ENCODE data around the gene NACAD.

The NACAD gene

DNA sequence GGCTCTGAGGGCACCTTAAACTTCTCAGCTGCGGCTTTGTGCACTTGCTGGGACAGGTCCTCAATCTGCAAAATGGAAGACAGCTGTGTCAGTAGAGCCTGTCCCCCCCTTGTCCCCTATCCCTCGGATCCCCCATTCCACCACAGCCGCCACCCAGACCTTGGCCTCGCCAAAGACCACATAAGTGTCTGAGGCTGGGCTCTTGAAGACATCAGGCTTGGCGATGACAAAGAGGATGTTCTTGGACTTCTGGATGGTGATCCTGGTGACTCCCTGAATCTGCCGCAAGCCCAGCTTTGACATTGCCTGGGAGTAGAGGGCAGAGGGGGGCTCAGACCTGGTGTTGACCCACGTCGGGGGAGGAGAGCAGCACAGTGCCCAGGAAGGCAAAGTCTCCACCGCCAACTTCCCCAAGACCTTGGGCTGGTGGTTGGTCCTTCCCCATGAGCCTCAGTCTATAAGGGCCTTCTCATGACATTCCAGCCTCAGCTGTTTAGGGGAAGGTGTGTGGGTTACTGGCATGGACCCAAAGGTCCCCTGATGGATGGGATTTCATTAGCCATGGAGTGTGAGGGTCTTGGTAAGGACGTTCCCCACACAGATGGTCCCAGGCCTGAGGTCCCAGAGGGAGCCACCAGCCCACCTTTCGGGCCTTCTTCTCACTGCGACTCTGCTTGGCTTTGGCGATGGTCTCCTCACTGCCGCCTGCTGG is 7.7 kb downstream of the NACAD start:
- Histone ChIP-seq H4K20me1 (ENCODE audit: control insufficient read depth, insufficient read depth, low read depth, low read length) (0 out of 2 replicates have a peak, but pooled peaks cover 3% of the 10 kb centered on the region), H3K4me1 (ENCODE audit: control insufficient read depth, low read length) (no peaks in the 10 kb centered on the region), H3K4me3 (ENCODE audit: low read length) (no peak overlapping the region), H3F3A (ENCODE audit: control insufficient read depth, insufficient read depth) (no peaks in the 10 kb centered on the region), H3K79me2 (ENCODE audit: control insufficient read depth, low read length) (no peaks in the 10 kb centered on the region), H3K27ac (ENCODE audit: low read depth, low read length) (no peak overlapping the region), H3K36me3 (ENCODE audit: control insufficient read depth, low read length) (peaks cover 13% of the 10 kb centered on the region), H3K4me2 (ENCODE audit: low read length) (no peak overlapping the region), H3K9me2 (replicated peaks; ENCODE audit: control insufficient read depth, low read length) (no peaks in the 10 kb centered on the region), H3K27me3 (ENCODE audit: control insufficient read depth, low read length) (no peaks in the 10 kb centered on the region), H3K9me3 (ENCODE audit: control insufficient read depth, insufficient read depth, low read length) (no peaks in the 10 kb centered on the region)
- TF ChIP-seq EZH2phosphoT487 (IDR thresholded peaks at IDR 0.05; ENCODE audit: borderline replicate concordance, low read length): no peak
- TF ChIP-seq, protein P1, sequence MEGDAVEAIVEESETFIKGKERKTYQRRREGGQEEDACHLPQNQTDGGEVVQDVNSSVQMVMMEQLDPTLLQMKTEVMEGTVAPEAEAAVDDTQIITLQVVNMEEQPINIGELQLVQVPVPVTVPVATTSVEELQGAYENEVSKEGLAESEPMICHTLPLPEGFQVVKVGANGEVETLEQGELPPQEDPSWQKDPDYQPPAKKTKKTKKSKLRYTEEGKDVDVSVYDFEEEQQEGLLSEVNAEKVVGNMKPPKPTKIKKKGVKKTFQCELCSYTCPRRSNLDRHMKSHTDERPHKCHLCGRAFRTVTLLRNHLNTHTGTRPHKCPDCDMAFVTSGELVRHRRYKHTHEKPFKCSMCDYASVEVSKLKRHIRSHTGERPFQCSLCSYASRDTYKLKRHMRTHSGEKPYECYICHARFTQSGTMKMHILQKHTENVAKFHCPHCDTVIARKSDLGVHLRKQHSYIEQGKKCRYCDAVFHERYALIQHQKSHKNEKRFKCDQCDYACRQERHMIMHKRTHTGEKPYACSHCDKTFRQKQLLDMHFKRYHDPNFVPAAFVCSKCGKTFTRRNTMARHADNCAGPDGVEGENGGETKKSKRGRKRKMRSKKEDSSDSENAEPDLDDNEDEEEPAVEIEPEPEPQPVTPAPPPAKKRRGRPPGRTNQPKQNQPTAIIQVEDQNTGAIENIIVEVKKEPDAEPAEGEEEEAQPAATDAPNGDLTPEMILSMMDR (IDR thresholded peaks at IDR 0.05; ENCODE audit: low read depth, low read length, poor library complexity, severe bottlenecking): no peak

DNA sequence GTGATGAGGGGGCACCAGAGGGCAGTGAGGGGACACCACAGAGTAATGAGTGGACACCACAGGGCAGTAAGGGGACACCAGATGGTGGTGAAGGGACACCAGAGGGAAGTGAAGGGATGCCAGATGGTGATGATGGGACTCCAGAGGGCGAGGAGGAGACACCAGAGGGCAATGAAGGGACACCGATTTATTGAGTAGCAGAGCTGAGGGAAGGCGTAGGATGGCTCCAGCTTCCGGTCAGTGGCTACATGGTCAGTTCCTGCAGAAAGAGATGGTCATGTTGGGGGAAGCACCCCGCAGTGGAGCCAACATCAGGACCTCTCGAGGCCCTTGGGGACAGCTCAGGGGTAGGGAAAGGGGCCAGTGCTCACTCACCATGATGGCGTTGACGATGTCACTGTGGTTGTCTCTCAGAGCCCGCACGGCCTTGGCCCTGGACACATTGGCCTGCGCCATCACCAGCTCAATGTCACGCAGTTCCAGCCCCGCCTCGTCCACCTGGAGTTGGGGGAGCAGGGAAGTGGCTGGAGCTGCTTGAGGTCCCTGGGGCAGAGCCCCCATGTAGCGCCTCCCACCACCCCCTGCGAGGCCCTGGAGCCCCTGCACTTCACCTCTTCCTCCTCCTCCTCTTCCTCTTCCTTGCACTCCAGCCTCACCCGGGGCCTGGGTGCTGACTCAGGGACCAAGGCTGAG is 8.4 kb downstream of the NACAD start:
- Histone ChIP-seq H3K4me3 (ENCODE audit: low read length) (no peak overlapping the region), H3K36me3 (ENCODE audit: control insufficient read depth, low read length) (peaks cover 20% of the 10 kb centered on the region), H3K4me2 (ENCODE audit: low read length) (no peak overlapping the region), H3K9me3 (ENCODE audit: control insufficient read depth, insufficient read depth, low read length) (no peaks in the 10 kb centered on the region), H3F3A (ENCODE audit: control insufficient read depth, insufficient read depth) (no peaks in the 10 kb centered on the region), H4K20me1 (ENCODE audit: control insufficient read depth, insufficient read depth, low read depth, low read length) (0 out of 2 replicates have a peak, but pooled peaks cover 3% of the 10 kb centered on the region), H3K79me2 (ENCODE audit: control insufficient read depth, low read length) (no peaks in the 10 kb centered on the region), H3K4me1 (ENCODE audit: control insufficient read depth, low read length) (no peaks in the 10 kb centered on the region), H3K9me2 (replicated peaks; ENCODE audit: control insufficient read depth, low read length) (no peaks in the 10 kb centered on the region), H3K27me3 (ENCODE audit: control insufficient read depth, low read length) (no peaks in the 10 kb centered on the region), H3K27ac (ENCODE audit: low read depth, low read length) (no peak overlapping the region)
- TF ChIP-seq, protein P1 (IDR thresholded peaks at IDR 0.05; ENCODE audit: low read depth, low read length, poor library complexity, severe bottlenecking): no peak
- no peak for TF ChIP-seq EZH2phosphoT487 (IDR thresholded peaks at IDR 0.05; ENCODE audit: borderline replicate concordance, low read length)

DNA sequence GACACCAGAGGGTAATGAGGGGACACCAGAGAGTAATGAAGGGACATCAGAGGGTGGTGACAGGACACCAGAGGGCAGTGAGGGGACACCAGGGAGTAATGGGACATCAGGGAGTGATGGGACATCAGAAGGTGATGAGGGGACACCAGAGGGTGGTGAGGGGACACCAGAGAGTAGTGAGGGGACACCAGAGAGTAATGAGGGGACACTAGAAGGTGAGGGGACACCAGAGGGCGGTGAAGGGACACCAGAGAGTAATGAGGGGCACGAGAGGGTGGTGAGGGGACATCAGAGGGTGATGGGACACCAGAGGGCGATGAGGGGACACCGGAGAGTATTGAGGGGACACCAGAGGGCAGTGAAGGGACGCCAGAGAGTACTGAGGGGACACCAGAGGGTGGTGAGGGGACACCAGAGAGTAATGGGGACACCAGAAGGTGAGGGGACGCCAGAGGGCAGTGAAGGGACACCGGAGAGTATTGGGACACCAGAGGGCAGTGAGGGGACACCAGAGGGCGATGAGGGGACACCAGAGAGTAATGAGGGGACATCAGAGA is 10.6 kb downstream of the NACAD start:
- H3K4me3 ChIP-seq (ENCODE audit: low read length): no peak overlapping the region
- no peaks in the 10 kb centered on the region for H3K27me3 ChIP-seq (ENCODE audit: control insufficient read depth, low read length)
- H3K9me3 ChIP-seq (ENCODE audit: control insufficient read depth, insufficient read depth, low read length): no peaks in the 10 kb centered on the region
- H3K27ac ChIP-seq (ENCODE audit: low read depth, low read length): no peak overlapping the region
- no peaks in the 10 kb centered on the region for H3K4me1 ChIP-seq (ENCODE audit: control insufficient read depth, low read length)
- H3K36me3 ChIP-seq (ENCODE audit: control insufficient read depth, low read length): peaks cover 43% of the 10 kb centered on the region
- H3F3A ChIP-seq (ENCODE audit: control insufficient read depth, insufficient read depth): 0 out of 2 replicates have a peak, but pooled peaks cover 4% of the 10 kb centered on the region
- H4K20me1 ChIP-seq (ENCODE audit: control insufficient read depth, insufficient read depth, low read depth, low read length): 0 out of 2 replicates have a peak, but pooled peaks cover 3% of the 10 kb centered on the region
- H3K9me2 ChIP-seq (replicated peaks; ENCODE audit: control insufficient read depth, low read length): no peaks in the 10 kb centered on the region
- no peak overlapping the region for H3K4me2 ChIP-seq (ENCODE audit: low read length)
- H3K79me2 ChIP-seq (ENCODE audit: control insufficient read depth, low read length): no peaks in the 10 kb centered on the region
- TF ChIP-seq EZH2phosphoT487 (IDR thresholded peaks at IDR 0.05; ENCODE audit: borderline replicate concordance, low read length): no peak
- TF ChIP-seq, protein P1 (IDR thresholded peaks at IDR 0.05; ENCODE audit: low read depth, low read length, poor library complexity, severe bottlenecking): no peak

All from DOHH2 (cell line).